Stimulated activated CD4-positive, alpha-beta T cell treated with anti-CD3 and anti-CD28 coated beads, Interleukin-15, amount 100 ng/mL, for 24 hours (primary cell): ENCODE measurements around the gene TBX19.
A peak's percentile ranks its signal among the peaks of the same experiment; 100 is the strongest.

ENCODE experiments used
- DNase-seq: peaks from one replicate; pipeline ENCODE4 v3.0.0-alpha.2; 2020

Gene TBX19

GRCh38 chr1:168285521-168285790, 4.8 kb downstream of the TBX19 start:
- DNase-seq = no peak

GRCh38 chr1:168285971-168286927, 5.6 kb downstream of the TBX19 start:
- DNase-seq = no peak

GRCh38 chr1:168287237-168287664, 6.6 kb downstream of the TBX19 start:
- DNase-seq = no peak

- no peak for DNase-seq
Measured at GRCh38 chr1:168288311-168289052, 7.8 kb downstream of the TBX19 start.

GRCh38 chr1:168291222-168291837, 10.7 kb downstream of the TBX19 start:
- no peak for DNase-seq

GRCh38 chr1:168293356-168293755, 12.7 kb downstream of the TBX19 start:
- no peak for DNase-seq

- no peak for DNase-seq
Measured at GRCh38 chr1:168295411-168296114, 14.9 kb downstream of the TBX19 start.

GRCh38 chr1:168297019-168297730, 16.5 kb downstream of the TBX19 start:
- DNase-seq = no peak

- no peak for DNase-seq
Measured at GRCh38 chr1:168298446-168298845, 17.8 kb downstream of the TBX19 start.

- DNase-seq = no peak
Measured at GRCh38 chr1:168300626-168301025, 19.9 kb downstream of the TBX19 start.

GRCh38 chr1:168301664-168302320, 21.1 kb downstream of the TBX19 start:
- DNase-seq = no peak

GRCh38 chr1:168303716-168304540, 23.3 kb downstream of the TBX19 start:
- no peak for DNase-seq

GRCh38 chr1:168304865-168305264, 24.2 kb downstream of the TBX19 start:
- no peak for DNase-seq

GRCh38 chr1:168312718-168313604, 32.3 kb downstream of the TBX19 start:
- no peak for DNase-seq

- no peak for DNase-seq
Measured at GRCh38 chr1:168316142-168316541, 35.5 kb downstream of the TBX19 start.

GRCh38 chr1:168317309-168317708, 36.6 kb downstream of the TBX19 start:
- no peak for DNase-seq

GRCh38 chr1:168319691-168320090, 39.0 kb downstream of the TBX19 start:
- DNase-seq = no peak

GRCh38 chr1:168320149-168320548, 39.5 kb downstream of the TBX19 start:
- DNase-seq = no peak

- DNase-seq = peak; percentile 34
Measured at GRCh38 chr1:168320800-168321450, 40.2 kb downstream of the TBX19 start.
